ENCODE measurements around the gene ANKRD6.

DNA sequence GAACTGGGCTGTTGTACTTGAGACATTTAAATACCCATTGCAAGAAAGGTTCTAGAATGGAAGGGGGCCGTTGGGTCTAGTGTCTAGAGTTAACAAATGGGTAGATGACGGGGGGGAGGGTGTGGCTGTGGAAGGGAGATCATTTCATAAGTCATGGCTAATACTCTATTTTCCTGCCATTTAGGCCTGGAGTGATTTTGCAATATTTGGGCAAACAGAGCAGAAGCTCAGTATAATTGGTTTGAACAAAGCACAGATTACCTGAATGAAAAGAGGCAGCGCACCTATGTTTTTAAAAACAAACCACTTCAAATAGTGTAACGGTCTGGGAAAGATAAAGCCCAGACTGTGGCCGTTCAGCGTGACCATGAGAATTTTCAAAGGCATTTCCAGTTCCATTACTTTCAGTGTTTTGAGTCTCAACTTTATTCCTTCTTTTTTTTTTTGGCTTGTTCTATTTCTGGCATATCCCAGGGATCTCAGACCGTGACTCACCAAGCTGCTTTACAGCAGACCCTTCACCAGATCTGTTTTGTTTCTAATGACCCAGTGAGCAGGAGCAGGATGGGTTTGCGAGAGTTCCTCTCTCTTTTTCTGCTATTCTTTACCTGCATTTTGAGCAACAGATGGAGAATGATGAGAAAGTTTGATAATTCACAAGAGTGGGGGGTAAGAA is 131.9 kb downstream of the ANKRD6 start:
- no peak for TF ChIP-seq GABPA (IDR thresholded peaks at IDR 0.05; ENCODE audit: low read depth)
- TF ChIP-seq RAD21 (IDR thresholded peaks at IDR 0.05; ENCODE audit: low read length) = no peak
- TF ChIP-seq, protein P1, sequence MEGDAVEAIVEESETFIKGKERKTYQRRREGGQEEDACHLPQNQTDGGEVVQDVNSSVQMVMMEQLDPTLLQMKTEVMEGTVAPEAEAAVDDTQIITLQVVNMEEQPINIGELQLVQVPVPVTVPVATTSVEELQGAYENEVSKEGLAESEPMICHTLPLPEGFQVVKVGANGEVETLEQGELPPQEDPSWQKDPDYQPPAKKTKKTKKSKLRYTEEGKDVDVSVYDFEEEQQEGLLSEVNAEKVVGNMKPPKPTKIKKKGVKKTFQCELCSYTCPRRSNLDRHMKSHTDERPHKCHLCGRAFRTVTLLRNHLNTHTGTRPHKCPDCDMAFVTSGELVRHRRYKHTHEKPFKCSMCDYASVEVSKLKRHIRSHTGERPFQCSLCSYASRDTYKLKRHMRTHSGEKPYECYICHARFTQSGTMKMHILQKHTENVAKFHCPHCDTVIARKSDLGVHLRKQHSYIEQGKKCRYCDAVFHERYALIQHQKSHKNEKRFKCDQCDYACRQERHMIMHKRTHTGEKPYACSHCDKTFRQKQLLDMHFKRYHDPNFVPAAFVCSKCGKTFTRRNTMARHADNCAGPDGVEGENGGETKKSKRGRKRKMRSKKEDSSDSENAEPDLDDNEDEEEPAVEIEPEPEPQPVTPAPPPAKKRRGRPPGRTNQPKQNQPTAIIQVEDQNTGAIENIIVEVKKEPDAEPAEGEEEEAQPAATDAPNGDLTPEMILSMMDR (IDR thresholded peaks at IDR 0.05) = no peak
- TF ChIP-seq YY1 (IDR thresholded peaks at IDR 0.05; ENCODE audit: low read depth) = no peak
- TF ChIP-seq SMC3 (IDR thresholded peaks at IDR 0.05; ENCODE audit: low read depth, low read length) = no peak
- TF ChIP-seq TEAD4 (IDR thresholded peaks at IDR 0.05; ENCODE audit: borderline replicate concordance, insufficient read depth) = no peak
- TF ChIP-seq REST (IDR thresholded peaks at IDR 0.05; ENCODE audit: low read depth, low read length) = no peak
- TF ChIP-seq EZH2phosphoT487 (IDR thresholded peaks at IDR 0.05; ENCODE audit: borderline replicate concordance, low read depth) = no peak
- TF ChIP-seq, protein P2, sequence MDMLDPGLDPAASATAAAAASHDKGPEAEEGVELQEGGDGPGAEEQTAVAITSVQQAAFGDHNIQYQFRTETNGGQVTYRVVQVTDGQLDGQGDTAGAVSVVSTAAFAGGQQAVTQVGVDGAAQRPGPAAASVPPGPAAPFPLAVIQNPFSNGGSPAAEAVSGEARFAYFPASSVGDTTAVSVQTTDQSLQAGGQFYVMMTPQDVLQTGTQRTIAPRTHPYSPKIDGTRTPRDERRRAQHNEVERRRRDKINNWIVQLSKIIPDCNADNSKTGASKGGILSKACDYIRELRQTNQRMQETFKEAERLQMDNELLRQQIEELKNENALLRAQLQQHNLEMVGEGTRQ (IDR thresholded peaks at IDR 0.05; ENCODE audit: borderline replicate concordance, low read depth, low read length) = no peak
- TF ChIP-seq POLR2AphosphoS5 (IDR thresholded peaks at IDR 0.05; ENCODE audit: low read depth, low read length) = no peak
- no peak for TF ChIP-seq RCOR1 (IDR thresholded peaks at IDR 0.05; ENCODE audit: low read length)
- TF ChIP-seq NFIC (IDR thresholded peaks at IDR 0.05; ENCODE audit: borderline replicate concordance) = no peak
- no peak for TF ChIP-seq USF1 (IDR thresholded peaks at IDR 0.05; ENCODE audit: borderline replicate concordance, low read depth)
